GM12872 (cell line): ENCODE results near the gene GPSM1.

Experiments
- CTCF ChIP-seq: IDR thresholded peaks from 3 replicates; pipeline ENCODE4 v1.5.1; 2011; ENCODE audit warnings: low read depth, mild to moderate bottlenecking, low read length, moderate library complexity; ENCODE audit not compliant: insufficient read depth

Gene GPSM1

GRCh38 chr9:136391737-136392537 lies 64.6 kb downstream of the GPSM1 start:
- no peak for TF ChIP-seq CTCF

- TF ChIP-seq CTCF: no peak
Measured at GRCh38 chr9:136392538-136393449, 65.5 kb downstream of the GPSM1 start.

- no peak for TF ChIP-seq CTCF
Measured at GRCh38 chr9:136393531-136393930, 66.2 kb downstream of the GPSM1 start.

GRCh38 chr9:136394312-136395019 lies 67.1 kb downstream of the GPSM1 start:
- TF ChIP-seq CTCF: no peak

- TF ChIP-seq CTCF: no peak
Measured at GRCh38 chr9:136395020-136395340, 67.6 kb downstream of the GPSM1 start.

- TF ChIP-seq CTCF: no peak
Measured at GRCh38 chr9:136395345-136396218, 68.2 kb downstream of the GPSM1 start.
